Stimulated activated CD8-positive, alpha-beta memory T cell treated with anti-CD3 and anti-CD28 coated beads, Interleukin-7, amount 100 ng/mL, for 48 hours (primary cell): Measurements from ENCODE around the gene SFTA2.
"Not testable (repeated sequence)": the region's sequence is repeated elsewhere in the genome, so short reads cannot be mapped to it uniquely, and the experiment has no call there.

Experiments used
- DNase-seq, 2 donors: peaks; one replicate each; pipeline ENCODE4 v3.0.0-alpha.2; 2020; ENCODE audit warnings: low read depth in 1 of 2; ENCODE audit errors: extremely low read depth in 1 of 2

The SFTA2 gene

GRCh38 chr6:30914076-30914853, 17.7 kb downstream of the SFTA2 start, which contains the start of gene VARS2:
TSS of gene VARS2 (plus strand) at chr6:30914238. CDS start at chr6:30914837, 599 bp downstream.
- DNase-seq = peak; percentile 76 to 84

GRCh38 chr6:30913721-30914075, 18.3 kb downstream of the SFTA2 start:
- no peak for DNase-seq

- DNase-seq = no peak
Measured at GRCh38 chr6:30912746-30913520, 19.0 kb downstream of the SFTA2 start.

- DNase-seq = not testable (repeated sequence)
Measured at GRCh38 chr6:30910473-30910872, 21.5 kb downstream of the SFTA2 start.

GRCh38 chr6:30908700-30909099, 23.3 kb downstream of the SFTA2 start:
- no peak for DNase-seq

GRCh38 chr6:30907758-30908591, 24.0 kb downstream of the SFTA2 start, which contains the start of gene GTF2H4:
TSS of gene GTF2H4 (plus strand) at chr6:30908207.
- DNase-seq = peak; percentile 88 to 97

GRCh38 chr6:30907290-30907757, 24.6 kb downstream of the SFTA2 start:
- not testable (repeated sequence) for DNase-seq

GRCh38 chr6:30903236-30903635, 28.7 kb downstream of the SFTA2 start:
- DNase-seq = no peak

GRCh38 chr6:30902709-30903108, 29.3 kb downstream of the SFTA2 start:
- DNase-seq = no peak

GRCh38 chr6:30902196-30902595, 29.8 kb downstream of the SFTA2 start:
- not testable (repeated sequence) for DNase-seq

- DNase-seq = no peak
Measured at GRCh38 chr6:30901436-30901835, 30.5 kb downstream of the SFTA2 start.

GRCh38 chr6:30900863-30901417, 31.0 kb downstream of the SFTA2 start:
- no peak for DNase-seq

- DNase-seq = no peak
Measured at GRCh38 chr6:30898750-30899360, 33.1 kb downstream of the SFTA2 start.

- no peak for DNase-seq
Measured at GRCh38 chr6:30897882-30898281, 34.1 kb downstream of the SFTA2 start.

- DNase-seq = no peak
Measured at GRCh38 chr6:30896541-30896940, 35.4 kb downstream of the SFTA2 start.

GRCh38 chr6:30895343-30895742, 36.6 kb downstream of the SFTA2 start:
- DNase-seq = no peak

GRCh38 chr6:30894935-30895334, 37.0 kb downstream of the SFTA2 start:
- DNase-seq = no peak

GRCh38 chr6:30894381-30894780, 37.6 kb downstream of the SFTA2 start:
- DNase-seq = no peak

GRCh38 chr6:30893666-30894065, 38.3 kb downstream of the SFTA2 start:
- no peak for DNase-seq

GRCh38 chr6:30893001-30893591, 38.9 kb downstream of the SFTA2 start:
- no peak for DNase-seq
